K562 (cell line): Measurements from ENCODE around the gene NIPAL4.

Source experiments
- HDAC1 ChIP-seq, 2 experiments: fragments of 450-650 bp; IDR thresholded peaks; 2 replicates each; pipeline ENCODE4 v1.6.1; 2016 to 2017; ENCODE audit warnings: inconsistent platforms in 1 of 2, mild to moderate bottlenecking in 1 of 2, moderate library complexity in 1 of 2
- POLR2A ChIP-seq: fragments of 450-650 bp; conservative IDR thresholded peaks from 2 replicates; pipeline ENCODE4 v1.6.1; 2016
- SMAD1 ChIP-seq: fragments of 150-350 bp; IDR thresholded peaks from 2 replicates; pipeline ENCODE4 v1.6.1; 2014; ENCODE audit warnings: low read length, low read depth; ENCODE audit not compliant: partially characterized antibody
- SMC3 ChIP-seq: conservative IDR thresholded peaks from 2 replicates; pipeline ENCODE4 v1.6.1; 2011; ENCODE audit warnings: low read depth, low read length, improper control_type of control experiment; ENCODE audit not compliant: insufficient read depth
- TF ChIP-seq, protein P1 (sequence below), 3 experiments: IDR thresholded peaks in 2 of 3; conservative IDR thresholded peaks in 1 of 3; 2 replicates each; pipeline ENCODE4 v1.5.1; 2011 to 2012; ENCODE audit warnings: low read length in 3 of 3, mild to moderate bottlenecking in 3 of 3, control low read depth in 2 of 3, improper control_type of control experiment in 1 of 3, inconsistent platforms in 1 of 3, low read depth in 1 of 3, mixed read lengths in 1 of 3, moderate library complexity in 1 of 3; ENCODE audit not compliant: insufficient read depth in 2 of 3
- TF ChIP-seq, protein P2 (sequence below): sonication (generic); formaldehyde crosslinking; IDR thresholded peaks from 2 replicates; pipeline ENCODE4 v1.9.0; 2022; ENCODE audit warnings: mild to moderate bottlenecking, missing genetic modification reagents

DNA sequence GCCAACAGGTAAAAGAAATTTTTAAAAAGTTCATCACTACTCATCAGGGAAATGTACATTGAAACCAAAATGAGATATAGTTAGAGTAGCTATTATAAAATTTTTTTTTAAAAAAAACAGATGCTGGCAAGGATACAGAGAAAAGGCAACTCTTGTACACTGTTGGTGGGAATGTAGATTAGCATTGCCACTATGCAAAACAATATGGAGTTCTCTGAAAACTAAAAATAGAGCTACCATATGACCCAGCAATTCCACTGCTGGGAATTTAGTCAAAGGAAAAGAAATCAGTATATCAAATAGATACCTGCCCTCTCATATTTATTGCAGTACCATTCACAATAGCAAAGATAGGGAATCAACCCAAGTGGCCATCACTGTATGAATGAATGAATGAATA is 44.2 kb upstream of the NIPAL4 start:
- TF ChIP-seq HDAC1 (IDR thresholded peaks at IDR 0.05) (no peak), SMAD1 (no peak), POLR2A (no peak), SMC3 (no peak)
- TF ChIP-seq, protein P1, sequence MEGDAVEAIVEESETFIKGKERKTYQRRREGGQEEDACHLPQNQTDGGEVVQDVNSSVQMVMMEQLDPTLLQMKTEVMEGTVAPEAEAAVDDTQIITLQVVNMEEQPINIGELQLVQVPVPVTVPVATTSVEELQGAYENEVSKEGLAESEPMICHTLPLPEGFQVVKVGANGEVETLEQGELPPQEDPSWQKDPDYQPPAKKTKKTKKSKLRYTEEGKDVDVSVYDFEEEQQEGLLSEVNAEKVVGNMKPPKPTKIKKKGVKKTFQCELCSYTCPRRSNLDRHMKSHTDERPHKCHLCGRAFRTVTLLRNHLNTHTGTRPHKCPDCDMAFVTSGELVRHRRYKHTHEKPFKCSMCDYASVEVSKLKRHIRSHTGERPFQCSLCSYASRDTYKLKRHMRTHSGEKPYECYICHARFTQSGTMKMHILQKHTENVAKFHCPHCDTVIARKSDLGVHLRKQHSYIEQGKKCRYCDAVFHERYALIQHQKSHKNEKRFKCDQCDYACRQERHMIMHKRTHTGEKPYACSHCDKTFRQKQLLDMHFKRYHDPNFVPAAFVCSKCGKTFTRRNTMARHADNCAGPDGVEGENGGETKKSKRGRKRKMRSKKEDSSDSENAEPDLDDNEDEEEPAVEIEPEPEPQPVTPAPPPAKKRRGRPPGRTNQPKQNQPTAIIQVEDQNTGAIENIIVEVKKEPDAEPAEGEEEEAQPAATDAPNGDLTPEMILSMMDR (IDR thresholded peaks at IDR 0.05 in 2 of 3, conservative IDR thresholded peaks at IDR 0.05 in 1 of 3; ENCODE audit: insufficient read depth in 2 of 3, low read depth in 1 of 3, low read length in 3 of 3), result no peak
- TF ChIP-seq, protein P2, sequence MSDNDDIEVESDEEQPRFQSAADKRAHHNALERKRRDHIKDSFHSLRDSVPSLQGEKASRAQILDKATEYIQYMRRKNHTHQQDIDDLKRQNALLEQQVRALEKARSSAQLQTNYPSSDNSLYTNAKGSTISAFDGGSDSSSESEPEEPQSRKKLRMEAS (CRISPR knock-in tag), result no peak
